Measurements from ENCODE around the gene DIRAS1.

GRCh38 chr19:2759362-2759761, 38.2 kb upstream of the DIRAS1 start:
- TF ChIP-seq EZH2 (IDR thresholded peaks at IDR 0.05; ENCODE audit: borderline replicate concordance, low read depth, low read length, severe bottlenecking) (no peak), POLR2A (IDR thresholded peaks at IDR 0.05; ENCODE audit: low read depth, low read length) (no peak), GATA2 (IDR thresholded peaks at IDR 0.05; ENCODE audit: insufficient read depth, insufficient read length, low read depth, low read length) (no peak)
- TF ChIP-seq, protein P1, sequence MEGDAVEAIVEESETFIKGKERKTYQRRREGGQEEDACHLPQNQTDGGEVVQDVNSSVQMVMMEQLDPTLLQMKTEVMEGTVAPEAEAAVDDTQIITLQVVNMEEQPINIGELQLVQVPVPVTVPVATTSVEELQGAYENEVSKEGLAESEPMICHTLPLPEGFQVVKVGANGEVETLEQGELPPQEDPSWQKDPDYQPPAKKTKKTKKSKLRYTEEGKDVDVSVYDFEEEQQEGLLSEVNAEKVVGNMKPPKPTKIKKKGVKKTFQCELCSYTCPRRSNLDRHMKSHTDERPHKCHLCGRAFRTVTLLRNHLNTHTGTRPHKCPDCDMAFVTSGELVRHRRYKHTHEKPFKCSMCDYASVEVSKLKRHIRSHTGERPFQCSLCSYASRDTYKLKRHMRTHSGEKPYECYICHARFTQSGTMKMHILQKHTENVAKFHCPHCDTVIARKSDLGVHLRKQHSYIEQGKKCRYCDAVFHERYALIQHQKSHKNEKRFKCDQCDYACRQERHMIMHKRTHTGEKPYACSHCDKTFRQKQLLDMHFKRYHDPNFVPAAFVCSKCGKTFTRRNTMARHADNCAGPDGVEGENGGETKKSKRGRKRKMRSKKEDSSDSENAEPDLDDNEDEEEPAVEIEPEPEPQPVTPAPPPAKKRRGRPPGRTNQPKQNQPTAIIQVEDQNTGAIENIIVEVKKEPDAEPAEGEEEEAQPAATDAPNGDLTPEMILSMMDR (IDR thresholded peaks at IDR 0.05; ENCODE audit: extremely low read depth in 1 of 2, insufficient read depth in 1 of 2, low read depth in 1 of 2, low read length in 2 of 2), result no peak
